T-helper 2 cell treated with Interferon-gamma antibody and Interleukin-4, amounts not matched to agents 5 μg/mL and 100 μg/mL, for 36 hours (primary cell): Measurements from ENCODE around the gene RERE.

ENCODE experiments used
- DNase-seq: peaks from one replicate; pipeline ENCODE4 v3.0.0; 2021; ENCODE audit warnings: low spot score
- H3K27ac Mint-ChIP-seq: one replicate; pipeline ENCODE4 v1.8.0; 2021; ENCODE audit warnings: mild to moderate bottlenecking, mixed read lengths
- H3K27me3 Mint-ChIP-seq: one replicate; pipeline ENCODE4 v1.8.0; 2021; ENCODE audit warnings: low read depth, mixed read lengths
- H3K36me3 Mint-ChIP-seq: one replicate; pipeline ENCODE4 v1.8.0; 2021; ENCODE audit warnings: low read depth, mixed read lengths
- H3K4me1 Mint-ChIP-seq: one replicate; pipeline ENCODE4 v1.8.0; 2021; ENCODE audit warnings: low read depth, mixed read lengths
- H3K4me3 Mint-ChIP-seq: one replicate; pipeline ENCODE4 v1.8.0; 2022; ENCODE audit warnings: mild to moderate bottlenecking, moderate library complexity, mixed read lengths
- H3K9me3 Mint-ChIP-seq: one replicate; pipeline ENCODE4 v1.8.0; 2021; ENCODE audit warnings: mixed read lengths

Gene RERE

GRCh38 chr1:8312235-8313218 is 504.9 kb downstream of the RERE start:
- Mint-ChIP-seq H3K4me1 (peaks cover 8% of the 10 kb centered on the region), H3K27me3 (peaks cover 30% of the 10 kb centered on the region), H3K36me3 (no peaks in the 10 kb centered on the region), H3K27ac (no peak overlapping the region), H3K9me3 (no peaks in the 10 kb centered on the region), H3K4me3 (no peak overlapping the region)
- DNase-seq = no peak

- Mint-ChIP-seq H3K27ac (no peak overlapping the region), H3K4me1 (peaks cover 8% of the 10 kb centered on the region), H3K9me3 (no peaks in the 10 kb centered on the region), H3K4me3 (no peak overlapping the region), H3K36me3 (no peaks in the 10 kb centered on the region), H3K27me3 (peaks cover 23% of the 10 kb centered on the region)
- DNase-seq = no peak
These were observed 506.2 kb downstream of the RERE start for GRCh38 chr1:8311068-8311718.

GRCh38 chr1:8307628-8308027 is 509.8 kb downstream of the RERE start:
- H3K9me3 Mint-ChIP-seq = no peaks in the 10 kb centered on the region
- H3K27me3 Mint-ChIP-seq = peaks cover 13% of the 10 kb centered on the region
- no peaks in the 10 kb centered on the region for H3K36me3 Mint-ChIP-seq
- no peak overlapping the region for H3K4me3 Mint-ChIP-seq
- H3K4me1 Mint-ChIP-seq = no peaks in the 10 kb centered on the region
- no peak for DNase-seq
- H3K27ac Mint-ChIP-seq = no peak overlapping the region

- no peaks in the 10 kb centered on the region for H3K36me3 Mint-ChIP-seq
- H3K27ac Mint-ChIP-seq = no peak overlapping the region
- H3K4me3 Mint-ChIP-seq = no peak overlapping the region
- no peak for DNase-seq
- H3K9me3 Mint-ChIP-seq = no peaks in the 10 kb centered on the region
- H3K4me1 Mint-ChIP-seq = no peaks in the 10 kb centered on the region
- peaks cover 13% of the 10 kb centered on the region for H3K27me3 Mint-ChIP-seq
These were observed 513.6 kb downstream of the RERE start for GRCh38 chr1:8303876-8304275.

GRCh38 chr1:8303141-8303540 is 514.3 kb downstream of the RERE start:
- Mint-ChIP-seq H3K4me1 (no peaks in the 10 kb centered on the region), H3K27me3 (peaks cover 10% of the 10 kb centered on the region), H3K36me3 (no peaks in the 10 kb centered on the region), H3K4me3 (no peak overlapping the region), H3K9me3 (no peaks in the 10 kb centered on the region), H3K27ac (no peak overlapping the region)
- no peak for DNase-seq
